ENCODE measurements around the gene MLLT3.
A peak's percentile ranks its signal among the peaks of the same experiment; 100 is the strongest.

The MLLT3 gene

DNA sequence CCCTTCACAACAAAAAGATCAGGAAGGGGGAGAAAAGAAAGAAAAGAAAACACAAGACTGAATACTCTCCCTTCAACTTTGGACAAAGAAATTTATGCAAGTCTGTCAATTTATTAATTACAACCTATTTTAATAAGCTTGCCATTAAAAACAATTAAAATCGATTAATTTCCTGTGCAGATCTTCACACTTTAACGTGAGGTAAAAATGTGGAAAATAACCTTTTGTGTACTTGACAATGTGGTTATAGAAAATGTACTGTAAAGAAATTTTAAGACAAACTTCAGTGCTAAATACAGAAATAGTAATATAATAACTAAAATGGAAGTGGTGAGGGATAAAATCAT is 2.7 kb upstream of the MLLT3 start:
- DNase-seq (ENCODE audit: low read depth in 2 of 2): no peak

DNA sequence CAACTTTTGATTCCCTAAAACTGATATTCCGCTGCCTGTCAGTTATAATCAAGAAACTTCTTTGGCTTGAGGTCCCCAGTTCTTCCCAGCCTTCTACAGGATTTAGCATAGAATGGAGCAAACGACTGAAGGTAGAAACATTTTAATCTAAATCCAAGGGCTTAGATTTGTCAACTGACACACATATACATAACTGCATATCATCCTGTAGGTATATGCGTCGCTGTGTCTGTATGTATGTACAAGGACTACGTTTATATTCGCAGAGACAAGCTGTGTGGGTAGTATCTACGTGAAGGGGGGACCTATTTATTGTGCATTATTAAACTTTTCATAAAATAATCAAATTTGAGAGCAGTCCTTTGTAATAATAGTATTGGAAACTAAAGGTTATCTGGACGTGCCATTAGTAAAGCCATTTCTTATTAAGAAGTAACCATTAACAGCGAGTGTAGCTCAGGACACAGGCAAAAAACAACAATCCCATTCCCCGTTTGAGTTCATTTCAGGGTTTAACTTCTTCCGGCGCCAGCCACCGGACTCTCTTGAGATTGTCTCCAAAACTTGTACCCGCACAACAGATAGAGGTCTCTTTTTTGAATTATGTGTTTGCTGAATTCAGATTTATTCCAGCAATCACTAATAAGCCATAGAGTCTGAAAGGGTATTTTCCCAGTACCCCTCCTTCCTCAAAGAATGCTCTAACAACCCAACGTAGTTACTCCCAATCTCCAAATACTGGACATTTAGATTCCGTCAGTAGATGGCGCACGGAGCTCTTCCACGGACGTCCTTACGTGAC is 2.1 kb upstream of the MLLT3 start:
- DNase-seq (ENCODE audit: low read depth in 2 of 2): peak in 1 of 2 donors; percentile 16

DNA sequence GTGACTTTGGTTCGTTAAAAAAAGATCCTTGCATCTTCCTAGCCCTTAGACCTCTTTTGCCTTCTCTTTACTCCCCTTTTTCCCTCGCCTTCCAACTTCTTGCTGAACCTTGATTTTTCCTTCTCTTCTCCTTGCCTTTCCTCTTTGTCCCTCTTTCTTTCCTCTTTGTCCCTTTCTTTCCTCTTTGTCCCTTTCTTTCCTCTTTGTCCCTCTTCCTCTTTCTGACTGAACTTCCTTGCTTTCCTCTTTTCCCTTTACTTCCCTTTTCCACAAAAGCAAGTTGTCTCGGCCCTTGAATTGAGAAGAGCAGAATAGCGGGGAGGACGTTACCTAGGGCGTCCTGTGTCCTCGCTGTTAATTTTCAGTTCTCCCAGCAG is 1.4 kb upstream of the MLLT3 start:
- no peak for DNase-seq (ENCODE audit: low read depth in 2 of 2)

DNA sequence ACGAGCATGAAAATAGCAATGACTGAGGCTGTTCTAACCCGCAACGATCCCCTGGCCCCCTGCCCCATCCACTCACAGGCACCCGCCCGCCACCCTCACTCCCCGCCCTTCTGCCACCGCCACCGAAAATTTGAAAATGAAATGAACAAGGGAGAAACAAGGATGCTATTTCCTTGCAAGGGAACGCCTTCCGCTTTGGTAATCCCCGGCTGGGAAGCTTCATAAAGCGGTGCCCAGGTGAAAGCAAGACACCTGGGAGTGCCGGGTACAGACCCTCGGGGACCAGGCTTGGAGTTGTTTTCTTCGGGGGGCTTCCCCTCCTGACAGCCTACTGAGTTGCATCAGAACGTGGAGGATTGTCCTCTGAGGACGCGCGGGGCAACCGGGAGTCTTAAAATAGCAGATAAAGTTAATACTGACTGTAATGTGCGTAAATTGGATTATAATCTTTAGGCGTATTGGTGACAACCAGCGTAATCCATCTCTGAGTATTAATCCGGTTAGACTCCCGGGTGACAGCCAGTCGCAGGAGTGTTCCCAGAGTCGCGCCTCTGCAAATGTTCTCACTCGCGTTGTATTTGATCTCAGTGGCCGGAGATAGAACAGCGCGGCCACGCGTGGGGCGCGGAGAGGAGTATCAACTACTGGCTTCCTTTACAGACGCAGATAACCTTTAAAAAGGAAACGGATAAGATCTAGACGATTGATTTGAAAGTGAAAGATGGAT is 885 bp upstream of the MLLT3 start:
- DNase-seq (ENCODE audit: low read depth in 2 of 2): peak; percentile 17 to 40

DNA sequence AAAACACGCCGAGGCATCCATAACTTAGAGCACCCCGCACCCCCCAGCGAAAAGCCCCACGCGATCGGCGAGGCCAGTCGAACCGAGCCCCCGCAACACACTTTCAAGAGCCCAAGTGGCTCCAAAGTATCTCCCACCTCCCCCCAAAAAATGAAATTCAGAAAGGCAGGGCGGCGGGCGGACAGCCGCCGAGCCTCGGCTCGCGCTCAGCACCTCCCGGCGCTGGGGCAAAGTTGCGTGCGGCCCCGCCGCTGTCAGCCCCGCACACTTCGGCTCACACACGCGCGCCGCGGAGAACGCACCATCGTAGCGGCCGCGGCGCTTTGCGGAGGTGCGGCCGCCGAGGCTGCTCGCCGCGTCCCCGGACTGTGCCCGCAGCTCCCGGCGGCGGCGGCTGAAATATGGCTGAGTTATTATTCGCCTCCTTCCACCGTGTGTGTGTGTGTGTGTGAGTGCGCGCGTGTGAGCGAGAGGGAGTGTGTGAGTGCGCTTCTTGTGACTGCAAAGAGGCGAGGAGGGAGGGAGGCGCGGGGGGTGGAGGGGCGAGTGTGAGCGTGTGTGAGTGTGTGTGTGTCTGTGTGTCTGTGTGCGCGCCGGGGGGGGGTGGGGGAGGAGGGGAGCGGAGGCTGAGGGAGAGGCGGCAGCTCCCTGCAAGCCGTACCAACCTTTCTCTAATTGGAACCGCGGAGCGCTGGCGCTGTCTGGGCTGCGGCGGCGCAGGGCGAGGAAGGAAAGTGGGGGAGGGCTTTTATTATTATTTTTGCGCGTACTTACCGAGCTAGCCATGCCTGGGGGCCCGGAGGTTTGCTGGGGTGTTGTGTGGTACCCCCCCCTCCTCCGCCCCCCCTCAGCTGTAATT is 599 bp downstream of the MLLT3 start:
- peak; percentile 27 to 47 for DNase-seq (ENCODE audit: low read depth in 2 of 2)

- peak; percentile 13 to 38 for DNase-seq (ENCODE audit: low read depth in 2 of 2)
Measured at GRCh38 chr9:20620650-20621470, 1.4 kb downstream of the MLLT3 start.

- no peak for DNase-seq (ENCODE audit: low read depth in 2 of 2)
Measured at GRCh38 chr9:20619487-20620200, 2.7 kb downstream of the MLLT3 start.

- no peak for DNase-seq (ENCODE audit: low read depth in 2 of 2)
Measured at GRCh38 chr9:20618361-20618802, 3.9 kb downstream of the MLLT3 start.

- DNase-seq (ENCODE audit: low read depth in 2 of 2): no peak
Measured at GRCh38 chr9:20616808-20617207, 5.5 kb downstream of the MLLT3 start.

- no peak for DNase-seq (ENCODE audit: low read depth in 2 of 2)
Measured at GRCh38 chr9:20614602-20615216, 7.6 kb downstream of the MLLT3 start.

- no peak for DNase-seq (ENCODE audit: low read depth in 2 of 2)
Measured at GRCh38 chr9:20611691-20612287, 10.5 kb downstream of the MLLT3 start.

DNA sequence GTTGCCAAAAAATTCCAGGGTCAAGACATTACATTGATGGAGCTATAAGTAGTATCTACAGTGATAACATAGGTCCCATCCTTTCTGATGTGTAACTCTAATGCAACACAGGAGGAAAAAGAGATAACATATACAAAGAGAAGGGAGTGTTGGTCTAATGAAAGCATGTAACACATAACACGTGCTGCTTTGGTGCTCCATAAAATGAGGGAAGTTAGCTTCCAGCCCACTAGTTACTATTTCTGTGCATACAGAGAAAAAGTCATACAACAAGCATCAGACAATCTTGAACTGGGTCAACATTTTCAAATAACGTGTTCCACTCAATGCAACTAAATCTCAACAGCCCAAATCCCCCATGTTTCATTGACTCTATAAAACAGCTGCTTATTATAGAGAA is 11.7 kb downstream of the MLLT3 start:
- no peak for DNase-seq (ENCODE audit: low read depth in 2 of 2)

DNA sequence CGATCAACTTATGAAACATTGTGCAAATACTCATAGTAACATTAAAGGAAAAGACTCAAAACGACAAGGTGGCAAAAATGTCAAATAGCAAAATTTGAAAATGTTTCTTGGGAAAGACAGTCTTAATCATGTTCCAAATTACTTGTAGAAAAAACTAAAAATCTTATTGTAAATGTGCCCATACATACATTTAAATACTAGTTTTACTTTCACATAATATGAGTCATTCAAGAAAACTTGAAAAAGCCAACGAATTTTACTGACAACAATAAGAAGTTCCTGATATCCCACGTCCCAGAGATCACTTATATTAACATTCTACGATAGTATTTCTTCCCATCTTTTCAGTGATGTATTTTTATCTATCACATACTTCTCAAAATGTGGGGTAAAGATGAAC is 13.7 kb downstream of the MLLT3 start:
- no peak for DNase-seq (ENCODE audit: low read depth in 2 of 2)

DNA sequence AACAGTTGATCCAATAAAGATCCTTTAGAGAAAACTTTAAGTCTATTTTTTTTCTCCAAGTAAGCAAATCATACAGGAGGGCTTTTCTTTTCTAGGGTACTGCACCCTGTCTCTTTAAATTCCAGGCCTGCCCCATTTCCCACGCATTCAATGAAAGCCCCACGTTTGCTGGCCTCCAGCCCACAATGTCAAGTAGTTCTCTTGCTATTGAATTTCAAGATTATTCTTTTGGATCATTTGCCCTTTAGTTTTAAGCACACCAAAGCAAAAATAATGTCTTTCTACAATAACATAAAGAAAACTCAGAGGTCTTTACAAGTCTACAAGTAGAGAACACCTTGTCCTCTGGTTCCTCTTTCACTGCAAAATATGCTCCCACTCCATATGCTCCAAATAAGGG is 15.6 kb downstream of the MLLT3 start:
- DNase-seq (ENCODE audit: low read depth in 2 of 2): no peak

GRCh38 chr9:20604562-20604961 is 17.7 kb downstream of the MLLT3 start:
- no peak for DNase-seq (ENCODE audit: low read depth in 2 of 2)

GRCh38 chr9:20603524-20604268 is 18.6 kb downstream of the MLLT3 start:
- no peak for DNase-seq (ENCODE audit: low read depth in 2 of 2)

DNA sequence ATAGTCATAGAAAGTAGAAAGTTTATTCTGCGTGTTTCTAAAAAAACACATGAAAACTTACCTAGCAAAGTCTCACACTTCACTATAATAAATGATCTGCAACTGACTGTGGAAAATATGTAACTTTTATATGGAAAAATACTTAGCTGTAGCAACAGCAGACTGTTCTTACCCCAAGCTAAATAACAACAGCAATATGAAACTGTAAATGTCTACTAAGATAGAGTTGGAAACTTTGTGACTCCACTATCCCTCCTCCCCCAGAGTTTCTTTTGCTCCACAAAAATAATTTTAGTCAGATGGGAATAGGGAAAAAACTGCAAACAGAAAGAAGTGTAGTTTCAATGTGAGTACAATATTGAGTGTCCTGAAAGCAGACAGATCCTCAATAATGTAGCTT is 21.0 kb downstream of the MLLT3 start:
- DNase-seq (ENCODE audit: low read depth in 2 of 2): no peak

- no peak for DNase-seq (ENCODE audit: low read depth in 2 of 2)
Measured at GRCh38 chr9:20599195-20599594, 23.1 kb downstream of the MLLT3 start.

DNA sequence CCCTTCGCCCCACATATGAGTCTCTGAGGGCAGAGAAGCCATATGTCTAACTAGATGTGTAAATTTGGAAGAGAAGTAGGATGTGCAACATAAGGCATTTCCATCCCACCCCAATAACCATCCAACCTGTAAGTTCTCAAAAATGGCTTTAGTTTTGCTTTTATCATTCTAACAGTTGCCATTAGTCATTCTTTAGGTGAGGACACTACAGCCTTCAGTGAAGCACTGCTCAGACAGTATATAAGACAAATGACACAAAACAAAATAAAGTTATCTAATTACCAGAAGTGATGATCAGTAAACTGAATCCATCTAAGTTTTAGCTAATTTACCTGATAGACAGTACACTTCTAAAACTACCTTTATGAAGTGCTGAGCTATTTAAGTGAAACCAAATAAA is 23.9 kb downstream of the MLLT3 start:
- no peak for DNase-seq (ENCODE audit: low read depth in 2 of 2)

Data from stimulated activated CD8-positive, alpha-beta memory T cell treated with anti-CD3 and anti-CD28 coated beads, Interleukin-2, amount 100 ng/mL, for 1 hour (primary cell).